Measurements from ENCODE around the gene PCK2.

DNA sequence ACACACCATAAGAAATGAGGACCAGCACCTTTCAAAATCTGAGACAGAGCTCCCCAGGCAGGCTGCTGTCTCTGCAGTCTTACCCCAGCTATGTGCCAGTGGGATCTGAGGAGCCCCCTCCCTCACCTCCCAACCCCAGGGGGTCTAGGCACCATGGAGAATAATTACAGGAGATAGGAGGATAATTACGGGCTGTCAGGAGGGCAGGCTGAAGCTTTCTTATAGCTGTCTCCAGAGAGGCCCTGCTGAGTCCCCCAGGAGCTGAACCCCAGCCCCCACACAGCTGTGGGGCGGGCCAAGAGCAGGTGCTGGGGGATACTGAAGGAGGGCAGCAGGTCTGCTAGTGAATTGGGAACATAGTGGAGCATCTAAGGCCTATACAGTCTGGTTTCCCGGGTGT is 16.0 kb upstream of the PCK2 start:
- TF ChIP-seq, protein P1, sequence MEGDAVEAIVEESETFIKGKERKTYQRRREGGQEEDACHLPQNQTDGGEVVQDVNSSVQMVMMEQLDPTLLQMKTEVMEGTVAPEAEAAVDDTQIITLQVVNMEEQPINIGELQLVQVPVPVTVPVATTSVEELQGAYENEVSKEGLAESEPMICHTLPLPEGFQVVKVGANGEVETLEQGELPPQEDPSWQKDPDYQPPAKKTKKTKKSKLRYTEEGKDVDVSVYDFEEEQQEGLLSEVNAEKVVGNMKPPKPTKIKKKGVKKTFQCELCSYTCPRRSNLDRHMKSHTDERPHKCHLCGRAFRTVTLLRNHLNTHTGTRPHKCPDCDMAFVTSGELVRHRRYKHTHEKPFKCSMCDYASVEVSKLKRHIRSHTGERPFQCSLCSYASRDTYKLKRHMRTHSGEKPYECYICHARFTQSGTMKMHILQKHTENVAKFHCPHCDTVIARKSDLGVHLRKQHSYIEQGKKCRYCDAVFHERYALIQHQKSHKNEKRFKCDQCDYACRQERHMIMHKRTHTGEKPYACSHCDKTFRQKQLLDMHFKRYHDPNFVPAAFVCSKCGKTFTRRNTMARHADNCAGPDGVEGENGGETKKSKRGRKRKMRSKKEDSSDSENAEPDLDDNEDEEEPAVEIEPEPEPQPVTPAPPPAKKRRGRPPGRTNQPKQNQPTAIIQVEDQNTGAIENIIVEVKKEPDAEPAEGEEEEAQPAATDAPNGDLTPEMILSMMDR (conservative IDR thresholded peaks at IDR 0.05), result no peak
- TF ChIP-seq ZFX (IDR thresholded peaks at IDR 0.05), result no peak
